H9 (cell line): ENCODE data around the gene DOCK2. TPM values are rescaled to one million over a fixed set of nuclear protein-coding genes. Genes with fewer than 3 reads are reported as not detected.

Source experiments
- DNase-seq: peaks from one replicate; pipeline ENCODE4 v3.0.0-alpha.2; 2017
- H2AFZ ChIP-seq: one replicate; pipeline ENCODE4 v1.6.1; 2013; ENCODE audit warnings: mild to moderate bottlenecking, low read length, control low read depth, moderate library complexity
- H2AK5ac ChIP-seq: 2 replicates; pipeline ENCODE4 v1.6.1; 2013; ENCODE audit warnings: low read length, control low read depth, mixed read lengths; ENCODE audit not compliant: insufficient read length
- H2BK120ac ChIP-seq: one replicate; pipeline ENCODE4 v1.6.1; 2013; ENCODE audit warnings: low read depth, mild to moderate bottlenecking, low read length, control low read depth, inconsistent platforms; ENCODE audit not compliant: poor library complexity, severe bottlenecking
- H2BK12ac ChIP-seq: 2 replicates; pipeline ENCODE4 v1.6.1; 2013; ENCODE audit warnings: low read length, control low read depth, mixed read lengths, low read depth; ENCODE audit not compliant: insufficient read length
- H2BK15ac ChIP-seq: 2 replicates; pipeline ENCODE4 v1.6.1; 2013; ENCODE audit warnings: low read depth, low read length, control low read depth
- H2BK20ac ChIP-seq: one replicate; pipeline ENCODE4 v1.6.1; 2013; ENCODE audit warnings: low read depth, mild to moderate bottlenecking, low read length, control low read depth, inconsistent platforms; ENCODE audit not compliant: poor library complexity, severe bottlenecking
- H2BK5ac ChIP-seq: 2 replicates; pipeline ENCODE4 v1.6.1; 2013; ENCODE audit warnings: low read length, control low read depth, mixed read lengths; ENCODE audit not compliant: insufficient read length
- H3K14ac ChIP-seq: 2 replicates; pipeline ENCODE4 v1.6.1; 2013; ENCODE audit warnings: low read length, control low read depth; ENCODE audit not compliant: insufficient read depth
- H3K18ac ChIP-seq: 2 replicates; pipeline ENCODE4 v1.6.1; 2013; ENCODE audit warnings: low read depth, mild to moderate bottlenecking, mixed read lengths, low read length, control low read depth; ENCODE audit not compliant: insufficient read length
- H3K23ac ChIP-seq: 2 replicates; pipeline ENCODE4 v1.6.1; 2013; ENCODE audit warnings: low read length, control low read depth, mixed read lengths, low read depth; ENCODE audit not compliant: insufficient read length
- H3K23me2 ChIP-seq: 2 replicates; pipeline ENCODE4 v1.6.1; 2013; ENCODE audit warnings: low read depth, mild to moderate bottlenecking, mixed read lengths, low read length, control low read depth; ENCODE audit not compliant: insufficient read length, poor library complexity, severe bottlenecking
- H3K27ac ChIP-seq: 2 replicates; pipeline ENCODE4 v1.5.1; 2013; ENCODE audit warnings: low read length, control low read depth, mixed read lengths, low read depth; ENCODE audit not compliant: insufficient read length
- H3K27me3 ChIP-seq: 2 replicates; pipeline ENCODE4 v1.6.1; 2013; ENCODE audit warnings: low read length, control low read depth, inconsistent platforms; ENCODE audit not compliant: insufficient read depth
- H3K4ac ChIP-seq: 2 replicates; pipeline ENCODE4 v1.6.1; 2013; ENCODE audit warnings: low read depth, mild to moderate bottlenecking, control low read depth, inconsistent platforms, low read length, moderate library complexity
- H3K4me1 ChIP-seq: 2 replicates; pipeline ENCODE4 v1.6.1; 2013; ENCODE audit warnings: low read length, control low read depth, inconsistent platforms; ENCODE audit not compliant: insufficient read depth
- H3K4me2 ChIP-seq: 2 replicates; pipeline ENCODE4 v1.6.1; 2013; ENCODE audit warnings: low read length, control low read depth, mixed read lengths; ENCODE audit not compliant: insufficient read length, insufficient read depth
- H3K56ac ChIP-seq: 2 replicates; pipeline ENCODE4 v1.6.1; 2013; ENCODE audit warnings: low read depth, mild to moderate bottlenecking, mixed read lengths, low read length, control low read depth; ENCODE audit not compliant: insufficient read length
- H3K79me1 ChIP-seq: 2 replicates; pipeline ENCODE4 v1.6.1; 2013; ENCODE audit warnings: low read depth, mild to moderate bottlenecking, moderate library complexity, low read length, control low read depth, inconsistent platforms; ENCODE audit not compliant: insufficient read depth, poor library complexity, severe bottlenecking
- H3K79me2 ChIP-seq: 2 replicates; pipeline ENCODE4 v1.6.1; 2013; ENCODE audit warnings: low read length, control low read depth, inconsistent platforms; ENCODE audit not compliant: insufficient read depth
- H3K9ac ChIP-seq: 2 replicates; pipeline ENCODE4 v1.6.1; 2013; ENCODE audit warnings: low read length, control low read depth, mixed read lengths; ENCODE audit not compliant: insufficient read length; ENCODE audit errors: extremely low read depth
- H3K9me3 ChIP-seq: one replicate; pipeline ENCODE4 v1.6.1; 2013; ENCODE audit warnings: low read depth, low read length, inconsistent platforms; ENCODE audit not compliant: control insufficient read depth
- H3T11ph ChIP-seq: one replicate; pipeline ENCODE4 v1.6.1; 2013; ENCODE audit warnings: mild to moderate bottlenecking, low read length, control low read depth, inconsistent platforms
- H4K20me1 ChIP-seq: one replicate; pipeline ENCODE4 v1.6.1; 2013; ENCODE audit not compliant: control insufficient read depth, insufficient read length, insufficient read depth
- H4K5ac ChIP-seq: 2 replicates; pipeline ENCODE4 v1.6.1; 2013; ENCODE audit warnings: low read depth, mild to moderate bottlenecking, mixed read lengths, low read length, control low read depth; ENCODE audit not compliant: insufficient read length
- H4K8ac ChIP-seq: replicated peaks from 2 replicates; pipeline ENCODE4 v1.6.1; 2013; ENCODE audit warnings: low read length, control low read depth, mixed read lengths, low read depth; ENCODE audit not compliant: insufficient read length
- H4K91ac ChIP-seq: 2 replicates; pipeline ENCODE4 v1.6.1; 2013; ENCODE audit warnings: low read depth, mild to moderate bottlenecking, moderate library complexity, mixed read lengths, low read length, control low read depth; ENCODE audit not compliant: insufficient read length
- H3K27ac Mint-ChIP-seq, 3 experiments: 2 replicates in 2 of 3; 3 replicates in 1 of 3; pipeline ENCODE4 v1.8.0; 2020 to 2021; ENCODE audit warnings: mixed read lengths in 3 of 3, mild to moderate bottlenecking in 1 of 3, moderate library complexity in 1 of 3
- H3K27me3 Mint-ChIP-seq: 2 replicates; pipeline ENCODE4 v1.8.0; 2021; ENCODE audit warnings: low read depth, mild to moderate bottlenecking, moderate library complexity, mixed read lengths
- H3K36me3 Mint-ChIP-seq, 3 experiments: 2 replicates in 2 of 3; 3 replicates in 1 of 3; pipeline ENCODE4 v1.8.0; 2020 to 2021; ENCODE audit warnings: low read depth in 3 of 3, mixed read lengths in 3 of 3; ENCODE audit not compliant: insufficient read depth in 1 of 3
- H3K4me1 Mint-ChIP-seq, 2 experiments: 2 replicates each; pipeline ENCODE4 v1.8.0; 2020; ENCODE audit warnings: mixed read lengths in 2 of 2
- H3K4me3 Mint-ChIP-seq, 2 experiments: 2 replicates in 1 of 2; 3 replicates in 1 of 2; pipeline ENCODE4 v1.8.0; 2020 to 2021; ENCODE audit warnings: mild to moderate bottlenecking in 2 of 2, mixed read lengths in 2 of 2, moderate library complexity in 1 of 2
- H3K9me3 Mint-ChIP-seq, 2 experiments: 2 replicates in 1 of 2; 3 replicates in 1 of 2; pipeline ENCODE4 v1.8.0; 2020; ENCODE audit warnings: mild to moderate bottlenecking in 2 of 2, mixed read lengths in 2 of 2, moderate library complexity in 1 of 2
- CTCF ChIP-seq: fragments of 200-600 bp; sonication (generic); conservative IDR thresholded peaks from 3 replicates; pipeline ENCODE4 v1.8.0; 2021; ENCODE audit warnings: antibody characterized with exemption, mild to moderate bottlenecking
- WGBS: extraction: QIAGEN DNeasy Blood & Tissue Kit; methylation state at CpG from one replicate; pipeline ENCODE4 v1.1.7; 2013; ENCODE audit warnings: missing lambda C conversion rate, low lambda C conversion rate, mixed read lengths; ENCODE audit not compliant: insufficient read length; ENCODE audit errors: extremely low coverage; 5-methylcytosine and 5-hydroxymethylcytosine counted together
- total RNA-seq: library from RNA; stranded (reverse); gene quantifications from 2 replicates; pipeline ENCODE4 v1.2.1, GENCODE V29; 2021

DOCK2 gene
- total RNA-seq, 1 experiment from 2014 or later = 7.8 TPM

- no peaks in the 10 kb centered on the region for H3K36me3 Mint-ChIP-seq
- Histone ChIP-seq H3K18ac (no peak overlapping the region), H3K27me3 (no peaks in the 10 kb centered on the region), H3K79me1 (no peaks in the 10 kb centered on the region), H3K79me2 (no peaks in the 10 kb centered on the region), H4K5ac (no peak overlapping the region), H2AK5ac (no peak overlapping the region), H3K4me1 (peaks cover 11% of the 10 kb centered on the region; the same call in 1 of the 2 replicates), H4K20me1 (no peaks in the 10 kb centered on the region), H3K14ac (no peak overlapping the region; the same call in 1 of the 2 replicates), H2BK12ac (no peak overlapping the region), H4K8ac (no peak overlapping the region), H3K27ac (no peak overlapping the region), H4K91ac (no peak overlapping the region), H3K23ac (no peak overlapping the region), H3K56ac (no peak overlapping the region), H2BK120ac (no peak overlapping the region), H3K4ac (no peak overlapping the region), H3T11ph (no peak overlapping the region), H3K23me2 (no peaks in the 10 kb centered on the region), H2BK20ac (no peak overlapping the region), H2AFZ (no peak overlapping the region), H2BK5ac (no peak overlapping the region), H3K4me2 (no peak overlapping the region), H3K9ac (no peak overlapping the region), H3K9me3 (no peaks in the 10 kb centered on the region), H2BK15ac (no peak overlapping the region)
- no CpG with 5 or more reads among the region's 8 CpGs for WGBS
- H3K27me3 Mint-ChIP-seq = no peaks in the 10 kb centered on the region
- peaks cover 15 to 24% of the 10 kb centered on the region in 2 experiments for H3K4me1 Mint-ChIP-seq
- TF ChIP-seq CTCF = no peak
- no peak overlapping the region for H3K27ac Mint-ChIP-seq
- H3K9me3 Mint-ChIP-seq = no peaks in the 10 kb centered on the region
- DNase-seq = no peak
- H3K4me3 Mint-ChIP-seq = no peak overlapping the region
These were observed 126.4 kb downstream of the DOCK2 start for GRCh38 chr5:169763376-169764017.
